ENCODE results near the gene DOHH.

Gene DOHH

GRCh38 chr19:3536429-3537100, 36.1 kb upstream of the DOHH start:
- peaks cover 0 to 16% (median 0%) of the 10 kb centered on the region in 4 donors for H3K4me1 ChIP-seq
- no peaks in the 10 kb centered on the region for H3K27me3 ChIP-seq
- TF ChIP-seq, protein P1, sequence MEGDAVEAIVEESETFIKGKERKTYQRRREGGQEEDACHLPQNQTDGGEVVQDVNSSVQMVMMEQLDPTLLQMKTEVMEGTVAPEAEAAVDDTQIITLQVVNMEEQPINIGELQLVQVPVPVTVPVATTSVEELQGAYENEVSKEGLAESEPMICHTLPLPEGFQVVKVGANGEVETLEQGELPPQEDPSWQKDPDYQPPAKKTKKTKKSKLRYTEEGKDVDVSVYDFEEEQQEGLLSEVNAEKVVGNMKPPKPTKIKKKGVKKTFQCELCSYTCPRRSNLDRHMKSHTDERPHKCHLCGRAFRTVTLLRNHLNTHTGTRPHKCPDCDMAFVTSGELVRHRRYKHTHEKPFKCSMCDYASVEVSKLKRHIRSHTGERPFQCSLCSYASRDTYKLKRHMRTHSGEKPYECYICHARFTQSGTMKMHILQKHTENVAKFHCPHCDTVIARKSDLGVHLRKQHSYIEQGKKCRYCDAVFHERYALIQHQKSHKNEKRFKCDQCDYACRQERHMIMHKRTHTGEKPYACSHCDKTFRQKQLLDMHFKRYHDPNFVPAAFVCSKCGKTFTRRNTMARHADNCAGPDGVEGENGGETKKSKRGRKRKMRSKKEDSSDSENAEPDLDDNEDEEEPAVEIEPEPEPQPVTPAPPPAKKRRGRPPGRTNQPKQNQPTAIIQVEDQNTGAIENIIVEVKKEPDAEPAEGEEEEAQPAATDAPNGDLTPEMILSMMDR (IDR thresholded peaks at IDR 0.05) = no peak
- H3K4me3 ChIP-seq = no peak overlapping the region
- DNase-seq = peak in 1 of 2 donors; percentile 32
- peaks cover 39 to 65% (median 43%) of the 10 kb centered on the region in 3 donors for H3K36me3 ChIP-seq
- H3K27ac ChIP-seq = peak overlapping the region in 1 of 2 donors; percentile 6
- intact Hi-C loops (cut with DNase I; ENCODE audit: low total_unique reads) = loop anchor here (10.0 kb wide), 1 partner anchor 428 kb away; no protein-coding TSS in a partner anchor
- no peaks in the 10 kb centered on the region for H3K9me3 ChIP-seq

DNA sequence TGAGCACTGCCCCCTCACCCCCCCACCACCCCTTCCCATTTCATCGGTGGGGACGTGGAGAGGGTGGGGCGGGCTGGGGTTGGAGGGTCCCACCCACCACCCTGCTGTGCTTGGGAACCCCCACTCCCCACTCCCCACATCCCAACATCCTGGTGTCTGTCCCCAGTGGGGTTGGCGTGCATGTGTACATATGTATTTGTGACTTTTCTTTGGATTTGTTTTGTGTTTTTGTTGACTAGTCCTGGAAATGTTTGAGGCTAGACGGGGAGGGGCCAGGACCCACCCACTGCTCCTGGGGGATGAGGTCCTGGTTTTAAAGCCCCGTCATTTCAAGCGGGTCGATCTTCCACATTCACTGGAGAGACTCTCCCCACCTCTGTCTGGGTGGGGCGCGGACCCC, 35.5 kb upstream of the DOHH start:
- no peak overlapping the region for H3K4me3 ChIP-seq
- H3K27ac ChIP-seq = no peak overlapping the region
- H3K36me3 ChIP-seq = peaks cover 41 to 71% (median 49%) of the 10 kb centered on the region in 3 donors
- no peaks in the 10 kb centered on the region for H3K9me3 ChIP-seq
- peaks cover 0 to 16% (median 0%) of the 10 kb centered on the region in 4 donors for H3K4me1 ChIP-seq
- TF ChIP-seq, protein P1 (IDR thresholded peaks at IDR 0.05) = no peak
- H3K27me3 ChIP-seq = no peaks in the 10 kb centered on the region
- no peak for DNase-seq
- intact Hi-C loops (cut with DNase I; ENCODE audit: low total_unique reads) = loop anchor here (10.0 kb wide), 1 partner anchor 429 kb away; no protein-coding TSS in a partner anchor

- H3K27me3 ChIP-seq = no peaks in the 10 kb centered on the region
- peaks cover 0 to 16% (median 0%) of the 10 kb centered on the region in 4 donors for H3K4me1 ChIP-seq
- no peaks in the 10 kb centered on the region for H3K9me3 ChIP-seq
- H3K4me3 ChIP-seq = no peak overlapping the region
- intact Hi-C loops (cut with DNase I; ENCODE audit: low total_unique reads) = loop anchor here (10.0 kb wide), 1 partner anchor 429 kb away; no protein-coding TSS in a partner anchor
- no peak overlapping the region for H3K27ac ChIP-seq
- H3K36me3 ChIP-seq = peaks cover 41 to 75% (median 53%) of the 10 kb centered on the region in 3 donors
- TF ChIP-seq, protein P1 (IDR thresholded peaks at IDR 0.05) = no peak
- DNase-seq = no peak
Measured at GRCh38 chr19:3535563-3535965, 35.1 kb upstream of the DOHH start.

DNA sequence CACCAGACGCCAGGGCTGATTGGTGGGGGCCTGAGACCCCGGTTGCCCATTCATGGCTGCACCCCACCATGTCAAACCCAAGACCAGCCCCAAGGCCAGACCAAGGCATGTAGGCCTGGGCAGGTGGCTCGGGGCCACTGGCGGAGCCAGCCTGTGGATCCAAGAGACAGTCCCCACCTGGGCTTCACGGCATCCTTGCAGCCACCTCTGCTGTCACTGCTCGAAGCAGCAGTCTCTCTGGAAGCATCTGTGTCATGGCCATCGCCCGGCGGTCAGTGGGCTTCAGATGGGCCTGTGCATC, 34.7 kb upstream of the DOHH start:
- Histone ChIP-seq H3K36me3 (peaks cover 41 to 79% (median 57%) of the 10 kb centered on the region in 3 donors), H3K27me3 (no peaks in the 10 kb centered on the region), H3K27ac (no peak overlapping the region), H3K4me3 (no peak overlapping the region), H3K9me3 (no peaks in the 10 kb centered on the region), H3K4me1 (peaks cover 0 to 16% (median 0%) of the 10 kb centered on the region in 4 donors)
- intact Hi-C loops (cut with DNase I; ENCODE audit: low total_unique reads) = loop anchor here (10.0 kb wide), 1 partner anchor 430 kb away; no protein-coding TSS in a partner anchor
- TF ChIP-seq, protein P1 (IDR thresholded peaks at IDR 0.05) = no peak
- DNase-seq = no peak

DNA sequence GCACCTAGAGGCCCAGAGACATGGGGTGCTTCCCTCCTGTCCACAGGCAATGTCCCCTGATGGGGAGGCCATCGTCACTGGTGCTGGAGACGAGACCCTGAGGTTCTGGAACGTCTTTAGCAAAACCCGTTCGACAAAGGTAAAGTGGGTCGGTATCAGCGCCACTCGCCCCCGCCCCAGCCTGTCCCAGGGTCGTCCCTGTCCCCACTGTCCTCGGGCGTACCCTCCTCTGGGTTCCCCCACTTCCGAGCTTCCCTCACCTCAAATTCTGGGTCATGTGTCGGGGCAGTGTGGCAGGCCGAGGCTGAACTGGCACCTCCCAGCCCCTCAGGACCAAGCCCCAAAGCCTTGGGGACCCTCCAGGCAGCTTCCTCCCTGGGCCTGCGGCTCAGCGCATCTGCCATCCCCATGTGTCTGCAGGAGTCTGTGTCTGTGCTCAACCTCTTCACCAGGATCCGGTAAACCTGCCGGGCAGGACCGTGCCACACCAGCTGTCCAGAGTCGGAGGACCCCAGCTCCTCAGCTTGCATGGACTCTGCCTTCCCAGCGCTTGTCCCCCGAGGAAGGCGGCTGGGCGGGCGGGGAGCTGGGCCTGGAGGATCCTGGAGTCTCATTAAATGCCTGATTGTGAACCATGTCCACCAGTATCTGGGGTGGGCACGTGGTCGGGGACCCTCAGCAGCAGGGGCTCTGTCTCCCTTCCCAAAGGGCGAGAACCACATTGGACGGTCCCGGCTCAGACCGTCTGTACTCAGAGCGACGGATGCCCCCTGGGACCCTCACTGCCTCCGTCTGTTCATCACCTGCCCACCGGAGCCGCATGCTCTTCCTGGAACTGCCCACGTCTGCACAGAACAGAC, 34.1 kb upstream of the DOHH start:
- Histone ChIP-seq H3K27ac (no peak overlapping the region), H3K36me3 (peaks cover 41 to 80% (median 57%) of the 10 kb centered on the region in 3 donors), H3K4me1 (peaks cover 0 to 16% (median 0%) of the 10 kb centered on the region in 4 donors), H3K4me3 (no peak overlapping the region), H3K9me3 (no peaks in the 10 kb centered on the region), H3K27me3 (no peaks in the 10 kb centered on the region)
- DNase-seq = no peak
- TF ChIP-seq, protein P1 (IDR thresholded peaks at IDR 0.05) = no peak
- intact Hi-C loops (cut with DNase I; ENCODE audit: low total_unique reads) = loop anchor here (10.0 kb wide), 1 partner anchor 430 kb away; no protein-coding TSS in a partner anchor

Measured in tibial artery (tissue), 4 donors.